ENCODE results near the gene CD300LG.
"Not testable (repeated sequence)": the region's sequence is repeated elsewhere in the genome, so short reads cannot be mapped to it uniquely, and the experiment has no call there.

Gene CD300LG

DNA sequence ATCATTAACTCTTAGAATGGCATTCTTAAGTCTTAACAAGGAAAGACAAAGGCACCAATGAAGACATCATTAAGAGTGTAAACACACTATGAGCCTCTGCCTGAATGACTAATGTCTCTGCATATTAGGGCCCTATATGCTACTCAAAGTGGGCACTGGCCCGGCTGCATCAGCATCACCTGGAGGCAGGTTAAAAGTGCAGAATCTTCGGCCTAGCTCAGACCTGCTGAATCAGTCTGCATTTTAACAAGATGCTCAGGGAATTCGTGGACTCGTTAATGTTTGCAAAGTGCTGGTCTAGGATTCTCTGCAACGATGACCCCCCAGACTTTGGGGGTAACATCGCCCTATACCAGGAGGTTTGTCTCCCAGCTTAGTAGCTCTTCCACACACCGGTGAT, 20.8 kb upstream of the CD300LG start:
- FAIRE-seq = no peak

DNA sequence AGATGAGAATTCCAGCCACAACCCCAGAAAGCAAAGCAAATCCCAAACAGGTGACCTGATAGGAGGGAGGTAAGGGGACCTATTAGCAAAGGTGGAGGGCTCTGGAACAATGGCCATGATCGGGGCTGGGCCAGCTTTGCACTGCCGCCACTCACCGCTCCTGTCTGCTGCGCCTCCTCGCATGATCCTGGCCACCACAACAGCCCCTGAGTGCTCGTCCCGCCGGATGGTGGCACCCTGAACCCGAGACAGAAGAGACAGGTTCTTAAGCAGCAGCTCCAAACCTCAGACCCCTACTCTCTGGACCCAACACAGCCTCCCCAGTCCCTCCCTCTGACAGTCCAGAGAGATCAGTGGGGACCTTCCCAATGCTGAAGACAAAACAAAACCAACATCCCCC, 19.4 kb upstream of the CD300LG start:
- no peak for FAIRE-seq

DNA sequence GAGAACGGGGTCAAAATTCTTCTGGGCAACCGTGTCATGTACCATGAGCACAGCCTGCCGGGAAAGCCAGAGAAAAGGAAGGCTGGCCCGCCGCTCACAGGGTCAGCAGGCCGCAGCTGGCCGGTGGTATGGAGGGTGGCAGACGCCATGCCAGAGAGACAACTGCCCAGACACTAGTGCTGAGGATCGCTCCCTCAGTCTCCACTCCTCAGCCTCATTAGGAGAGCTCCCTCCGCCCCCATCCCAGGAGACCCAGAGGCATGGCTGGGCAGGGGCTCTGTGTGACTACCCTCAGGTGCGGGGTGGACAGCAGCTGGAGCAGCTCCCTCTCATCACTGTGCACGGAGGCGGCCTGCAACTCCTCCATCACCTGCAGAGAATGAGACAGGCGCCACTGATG, 17.2 kb upstream of the CD300LG start:
- FAIRE-seq = no peak

DNA sequence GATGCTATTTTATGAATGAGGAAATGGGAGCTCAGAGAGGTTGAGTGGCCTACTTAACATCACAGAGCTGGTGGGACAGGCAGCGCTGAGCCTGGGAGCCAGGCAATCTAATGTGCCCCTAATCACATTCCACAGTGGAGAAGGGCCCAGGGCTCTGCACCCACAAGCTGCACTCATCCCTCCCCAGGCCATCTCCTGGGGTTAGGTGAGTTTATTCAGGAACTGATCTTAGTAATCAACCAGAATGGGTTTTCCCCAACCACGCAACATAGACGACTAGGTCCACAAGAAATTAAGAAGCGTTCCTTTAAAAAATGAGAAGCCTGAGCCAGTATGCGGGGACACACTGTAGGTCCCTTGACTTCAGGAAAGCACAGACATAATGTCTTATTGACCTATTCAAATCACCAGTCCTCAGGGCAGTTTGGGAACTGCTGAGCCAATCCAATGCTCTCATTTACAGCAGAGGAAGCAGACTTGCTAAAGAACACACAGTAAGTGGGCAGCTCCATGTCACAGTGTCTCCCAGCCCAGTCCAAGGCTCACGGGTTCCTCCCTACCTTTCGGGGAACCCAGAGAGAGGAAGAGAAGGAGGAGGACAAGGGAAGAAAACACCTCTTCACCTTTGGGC, 16.4 kb upstream of the CD300LG start:
- FAIRE-seq = no peak

DNA sequence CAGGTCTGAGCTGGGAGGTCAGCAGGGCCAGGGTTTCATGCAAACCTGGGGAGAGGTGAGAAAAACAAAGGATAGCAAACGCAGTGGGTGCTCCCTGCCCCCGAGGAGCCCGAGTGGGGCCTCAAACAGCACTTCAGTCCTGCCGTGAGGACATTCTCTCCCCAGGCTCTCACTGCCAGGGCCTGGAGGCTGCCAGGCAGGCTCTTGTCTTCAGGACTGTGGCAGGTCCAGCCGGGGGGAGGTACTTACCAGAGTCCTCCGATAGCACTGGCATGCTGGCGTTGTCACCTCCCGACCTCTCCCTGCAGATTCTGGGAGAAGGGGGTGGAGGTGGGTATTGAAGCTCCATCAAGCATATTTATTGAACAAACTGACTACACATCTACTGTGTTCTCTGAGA, 15.3 kb upstream of the CD300LG start:
- FAIRE-seq = no peak

DNA sequence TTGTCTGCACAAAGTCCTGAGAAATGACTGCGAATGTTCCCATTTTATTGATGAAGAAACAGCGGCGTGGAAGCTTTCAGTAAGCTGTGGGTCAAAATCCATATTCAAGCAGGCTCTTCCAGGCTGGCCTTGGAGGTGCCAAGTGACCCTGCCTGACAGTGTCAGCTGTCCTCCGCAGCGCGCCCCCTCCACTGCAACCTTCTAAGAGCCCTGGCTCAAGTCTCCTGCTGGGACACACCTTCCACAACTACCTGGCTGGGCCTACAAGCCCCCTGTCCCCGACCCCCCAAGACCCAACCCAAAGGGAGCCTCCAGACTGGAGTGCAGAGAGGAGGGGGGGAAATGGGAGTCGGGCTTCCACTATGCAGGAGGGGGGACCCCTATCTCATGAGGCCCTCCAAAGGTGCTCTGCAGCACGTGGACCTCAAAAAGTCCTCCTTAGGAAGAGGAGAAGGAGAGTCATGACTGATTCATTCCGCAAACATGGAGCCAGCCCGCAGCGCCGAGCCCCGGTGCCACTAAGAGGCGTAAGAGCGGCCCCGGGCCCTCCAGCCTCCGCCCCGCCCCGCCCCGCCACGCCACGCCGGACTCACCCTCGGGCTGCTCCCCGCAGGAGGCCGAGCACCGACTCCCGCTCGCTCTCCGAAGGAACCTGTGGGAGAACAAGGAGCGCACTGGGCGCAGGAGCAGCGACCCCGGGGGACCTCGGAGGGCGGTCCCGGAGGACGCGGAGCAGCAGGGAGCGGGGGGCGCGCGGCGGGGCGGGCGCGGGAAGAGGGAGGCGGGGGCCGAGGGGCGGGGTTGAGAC, 14.6 kb upstream of the CD300LG start:
- no peak for FAIRE-seq

DNA sequence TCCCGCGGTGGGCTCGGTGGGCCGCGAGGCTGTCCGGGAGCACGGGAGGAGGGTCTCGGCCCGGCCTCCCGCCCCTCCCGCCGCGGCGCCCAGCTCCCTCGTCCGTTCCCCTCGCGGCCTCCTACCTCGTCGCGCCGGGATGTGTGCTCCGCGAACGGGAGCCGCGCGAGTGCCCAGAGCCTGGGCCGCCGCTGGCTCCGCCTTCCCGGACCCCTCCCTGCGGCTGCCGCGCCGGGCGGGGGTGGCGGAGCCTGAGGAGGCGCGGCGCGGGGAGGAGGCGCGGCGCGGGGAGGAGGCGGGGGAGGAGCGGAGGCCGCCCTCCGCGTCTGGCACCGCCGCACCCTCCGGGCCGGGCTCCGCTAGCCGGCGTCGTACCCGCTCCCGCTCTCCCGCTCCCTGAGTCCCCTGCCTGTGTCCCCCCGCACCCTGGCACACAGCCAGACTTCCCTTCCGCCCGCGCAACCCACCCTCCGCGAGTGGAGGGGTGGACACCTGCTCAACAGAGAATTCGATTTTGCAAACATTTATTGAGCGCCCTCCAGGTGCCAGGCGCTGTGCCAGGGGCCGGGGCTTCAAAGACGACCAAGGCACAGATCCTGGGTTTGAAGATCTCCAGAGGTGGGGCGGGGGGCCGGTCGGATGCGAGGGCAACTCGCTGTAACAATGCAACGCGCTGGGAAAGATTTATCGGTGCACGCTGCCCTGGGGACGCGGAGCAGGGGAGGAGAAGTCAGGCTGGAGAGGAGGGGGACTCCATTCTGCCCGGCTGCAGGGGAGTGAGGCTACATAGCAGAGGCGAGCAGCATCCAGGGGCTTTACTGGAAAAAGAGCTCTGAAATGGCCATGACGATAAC, 13.8 kb upstream of the CD300LG start, which contains the start of gene MPP3:
Gene MPP3, minus strand, starts transcription at position 171 of the 854 bp plus-strand sequence. CDS start 1,240 bp downstream, outside the sequence.
- no peak for FAIRE-seq

DNA sequence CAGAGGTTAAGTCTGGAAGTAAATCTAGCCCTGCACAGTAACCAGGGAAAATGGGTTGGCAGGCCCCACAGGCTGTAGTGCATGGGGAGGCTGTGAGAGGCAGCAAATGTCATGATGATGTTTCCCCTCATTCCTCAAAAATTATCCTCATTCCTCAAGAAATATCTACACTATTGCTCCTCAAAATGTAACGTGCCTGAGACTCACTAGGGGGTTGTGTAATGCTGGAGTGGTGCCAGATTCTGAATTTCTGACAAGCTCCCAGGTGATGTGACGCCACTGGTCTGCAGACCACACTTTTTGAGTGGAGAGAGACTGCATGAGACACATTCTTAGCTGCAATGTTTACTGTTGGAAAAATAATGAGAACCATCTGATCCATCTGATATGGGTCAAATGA, 12.9 kb upstream of the CD300LG start:
- FAIRE-seq = no peak

DNA sequence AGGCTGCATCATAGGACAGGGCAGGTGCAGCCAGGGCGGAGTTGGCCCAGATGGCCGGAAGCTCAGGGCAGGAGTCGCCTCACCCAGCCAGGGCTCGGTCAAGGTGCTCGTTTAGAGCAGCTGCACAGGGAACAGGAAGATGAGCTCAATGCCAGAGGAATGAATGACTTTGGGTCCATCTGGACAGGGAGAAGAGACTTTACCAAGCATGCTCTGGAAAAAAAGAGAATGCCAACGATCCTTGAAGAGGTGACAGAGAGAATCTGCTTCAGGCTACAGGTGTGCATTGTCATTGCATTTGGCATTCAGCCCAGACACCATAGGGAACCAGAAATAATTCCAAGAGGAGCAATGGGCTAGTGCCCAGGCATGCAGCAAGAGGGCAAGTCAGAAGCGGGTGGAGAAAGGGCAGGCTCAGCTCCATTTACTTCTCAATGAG, 7.3 kb upstream of the CD300LG start:
- no peak for FAIRE-seq

DNA sequence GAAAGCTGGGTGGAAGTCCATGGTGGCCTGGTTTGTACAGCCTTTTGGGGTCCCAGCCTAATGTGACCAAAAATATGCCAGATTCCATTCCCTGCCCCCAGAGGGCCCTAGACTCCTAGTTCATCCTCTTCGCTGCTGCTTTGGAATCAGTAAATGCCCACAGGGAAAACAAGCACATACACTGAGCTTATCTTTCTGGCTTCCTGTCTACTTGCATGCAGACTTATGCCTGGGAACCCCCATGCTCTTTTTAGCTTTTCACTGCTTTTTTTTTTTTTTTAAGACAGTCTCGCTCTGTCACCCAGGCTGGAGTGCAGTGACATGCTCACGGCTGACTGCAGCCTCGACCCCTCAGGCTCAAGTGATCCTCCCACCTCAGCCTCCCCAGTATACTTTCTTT, 6.2 kb upstream of the CD300LG start:
- no peak for FAIRE-seq

DNA sequence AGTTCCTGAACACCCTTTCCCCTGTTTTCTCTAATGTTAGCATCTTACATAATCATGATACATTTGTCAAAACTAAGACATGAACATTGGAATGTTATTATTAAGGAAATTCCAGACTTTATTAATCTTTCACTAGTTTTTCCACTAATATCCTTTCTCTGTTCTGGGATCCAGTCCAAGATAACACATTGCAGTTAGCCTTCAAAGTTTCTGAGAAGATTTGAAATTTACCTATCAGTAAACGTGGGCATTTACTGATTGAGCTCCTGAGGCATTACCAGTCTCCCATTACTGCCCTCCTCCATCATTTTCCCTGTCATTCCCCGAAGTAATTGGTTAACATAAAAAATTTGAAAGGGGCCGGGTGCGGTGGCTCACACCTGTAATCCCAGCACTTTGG, 5.7 kb upstream of the CD300LG start:
- FAIRE-seq = no peak

DNA sequence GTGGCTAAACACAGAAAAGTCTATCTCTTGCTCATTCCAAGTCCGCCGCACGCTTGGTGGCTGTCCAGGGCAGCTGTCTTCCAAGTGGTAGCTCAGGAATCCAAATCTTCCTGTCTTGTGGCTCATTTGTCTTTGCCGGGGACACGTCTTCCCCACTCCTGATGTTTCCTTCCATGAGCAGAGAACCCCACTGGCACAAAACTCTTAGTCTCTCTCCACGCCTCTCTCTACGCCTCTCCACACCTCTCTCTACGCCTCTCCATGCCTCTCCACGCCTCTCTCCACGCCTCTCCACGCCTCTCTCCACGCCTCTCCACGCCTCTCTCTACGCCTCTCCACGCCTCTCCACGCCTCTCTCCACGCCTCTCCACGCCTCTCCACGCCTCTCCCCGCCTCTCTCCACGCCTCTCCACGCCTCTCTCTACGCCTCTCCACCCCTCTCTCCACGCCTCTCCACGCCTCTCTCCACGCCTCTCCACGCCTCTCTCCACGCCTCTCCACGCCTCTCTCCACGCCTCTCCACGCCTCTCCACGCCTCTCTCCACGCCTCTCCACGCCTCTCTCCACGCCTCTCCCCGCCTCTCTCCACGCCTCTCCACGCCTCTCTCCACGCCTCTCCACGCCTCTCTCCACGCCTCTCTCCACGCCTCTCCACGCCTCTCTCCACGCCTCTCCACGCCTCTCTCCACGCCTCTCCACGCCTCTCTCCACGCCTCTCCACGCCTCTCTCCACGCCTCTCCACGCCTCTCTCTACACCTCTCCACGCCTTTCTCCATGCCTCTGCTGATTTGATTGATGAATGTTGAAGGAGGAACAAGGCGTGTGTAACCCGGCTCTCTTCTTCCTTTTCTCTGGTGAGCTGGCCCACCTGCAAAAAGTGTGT, 4.6 kb upstream of the CD300LG start:
- not testable (repeated sequence) for FAIRE-seq

DNA sequence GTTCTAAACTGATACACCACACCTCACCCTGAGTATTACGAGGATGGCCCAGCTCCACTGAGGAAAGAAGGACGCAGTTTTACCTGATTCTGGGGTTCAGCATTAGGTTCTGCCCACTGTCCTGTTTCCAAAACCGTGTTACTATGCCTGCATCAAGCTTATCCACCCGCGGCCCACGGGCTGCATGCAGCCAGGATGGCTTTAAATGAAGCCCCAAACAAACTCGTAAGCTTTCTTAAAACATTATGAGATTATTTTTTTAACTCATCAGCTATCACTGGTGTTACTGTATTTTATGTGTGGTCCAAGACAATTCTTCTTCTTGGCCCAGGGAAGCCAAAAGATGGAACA, 4.0 kb upstream of the CD300LG start:
- FAIRE-seq = no peak

DNA sequence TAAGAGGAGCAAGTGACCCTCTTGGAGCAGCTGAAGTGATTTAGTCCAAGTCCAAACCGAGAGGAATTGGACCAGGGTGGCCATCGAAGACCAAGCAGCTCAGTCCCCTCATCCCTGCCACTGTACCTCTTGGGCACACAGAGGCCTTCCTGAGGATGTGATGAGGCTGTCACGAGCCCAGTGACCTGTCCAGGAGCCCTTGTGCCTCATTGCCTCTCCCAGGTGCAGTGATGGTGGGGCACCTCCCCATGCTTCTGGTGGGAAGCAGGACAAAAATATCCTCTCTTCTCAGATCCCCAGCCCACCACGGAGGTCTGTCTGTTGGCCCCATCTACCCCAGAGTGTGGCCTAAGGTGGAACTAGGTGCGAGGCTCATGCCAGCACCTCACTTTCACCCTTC, 2.7 kb upstream of the CD300LG start:
- no peak for FAIRE-seq

DNA sequence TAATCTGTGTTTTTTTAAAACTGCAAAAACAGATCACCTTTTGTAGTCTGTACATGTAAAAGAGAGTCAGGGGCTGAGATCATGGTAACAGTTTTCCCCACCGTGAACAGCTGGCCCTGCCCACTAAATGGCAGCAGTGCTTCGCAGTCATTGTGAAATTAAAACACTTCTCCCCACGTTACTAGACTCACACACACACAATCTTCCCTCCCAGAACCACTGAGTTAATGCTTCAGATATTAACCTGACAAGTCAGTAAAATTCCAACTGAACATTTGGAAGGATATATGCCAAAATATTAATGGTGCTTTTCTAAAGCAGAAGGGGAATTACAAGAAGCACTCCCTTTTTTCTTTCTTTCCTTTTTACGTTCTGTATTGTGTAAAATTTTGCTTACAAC, 1.2 kb upstream of the CD300LG start:
- FAIRE-seq = no peak

DNA sequence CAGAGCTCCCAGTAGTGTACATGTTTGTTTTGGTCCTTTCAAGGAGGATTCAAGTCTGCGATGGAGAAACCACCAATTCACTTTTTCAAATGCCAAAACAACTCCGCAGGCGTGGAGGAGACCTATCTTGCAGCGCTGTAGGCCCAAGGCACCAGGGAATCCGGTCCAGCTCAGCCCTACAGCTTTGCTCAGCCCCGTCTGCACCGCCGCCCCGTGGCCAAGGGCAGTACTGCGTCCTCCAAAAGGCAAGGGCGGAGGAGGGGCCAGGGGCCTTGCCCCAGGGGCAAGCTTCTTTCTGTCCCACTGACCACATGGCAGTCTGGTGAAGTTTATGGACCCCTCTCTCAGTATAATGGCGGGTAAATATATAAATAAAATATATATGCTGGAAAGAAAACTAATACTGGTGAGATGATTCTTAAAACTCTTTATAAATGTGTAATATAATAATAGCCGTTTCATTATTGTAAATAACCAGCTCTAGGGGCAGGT, 709 bp upstream of the CD300LG start:
- peak; percentile 88 for FAIRE-seq

DNA sequence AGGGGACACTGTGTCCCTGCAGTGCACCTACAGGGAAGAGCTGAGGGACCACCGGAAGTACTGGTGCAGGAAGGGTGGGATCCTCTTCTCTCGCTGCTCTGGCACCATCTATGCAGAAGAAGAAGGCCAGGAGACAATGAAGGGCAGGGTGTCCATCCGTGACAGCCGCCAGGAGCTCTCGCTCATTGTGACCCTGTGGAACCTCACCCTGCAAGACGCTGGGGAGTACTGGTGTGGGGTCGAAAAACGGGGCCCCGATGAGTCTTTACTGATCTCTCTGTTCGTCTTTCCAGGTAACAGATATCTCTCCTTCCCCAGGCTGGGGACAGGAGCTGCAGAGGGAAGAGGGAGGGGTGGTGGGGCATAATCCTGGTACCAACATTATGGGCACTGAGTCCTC, 1.6 kb downstream of the CD300LG start:
- no peak for FAIRE-seq

DNA sequence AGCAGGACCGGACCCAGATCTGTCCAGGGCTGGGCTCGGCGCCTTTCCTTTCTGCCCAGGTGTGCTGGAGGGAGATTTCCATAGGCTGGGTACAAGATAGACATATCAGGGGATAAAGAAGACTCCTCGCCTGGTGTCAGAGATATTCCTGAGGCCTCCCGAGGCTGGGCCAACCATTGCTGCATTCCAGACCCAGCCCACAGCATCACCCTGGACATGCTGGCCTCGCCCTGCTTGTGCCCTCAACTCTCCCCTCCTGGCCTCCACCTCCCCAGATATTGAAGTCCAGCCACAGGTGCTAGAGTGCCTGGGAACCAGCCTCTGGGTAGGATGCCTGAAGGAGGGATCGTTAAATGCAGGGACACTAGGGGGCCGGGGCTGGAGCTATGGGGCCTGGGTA, 2.1 kb downstream of the CD300LG start:
- FAIRE-seq = no peak

DNA sequence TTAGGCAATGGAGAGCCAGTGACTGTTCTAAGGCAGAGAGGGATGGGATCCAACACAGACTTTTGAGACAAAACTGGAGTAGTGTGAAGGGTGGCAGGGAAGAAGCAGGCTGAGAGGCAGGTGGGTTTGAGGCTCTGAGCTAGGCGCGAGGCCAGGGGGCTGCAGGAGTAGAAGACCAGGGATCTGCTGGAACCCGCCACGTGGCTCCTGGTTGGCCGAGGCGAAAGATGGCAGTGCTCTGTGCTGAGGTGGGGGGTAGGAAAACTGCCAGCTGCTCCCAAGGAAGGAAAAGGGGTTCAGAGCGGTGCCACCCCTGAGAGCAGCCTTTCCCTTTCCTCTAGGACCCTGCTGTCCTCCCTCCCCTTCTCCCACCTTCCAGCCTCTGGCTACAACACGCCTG, 5.6 kb downstream of the CD300LG start:
- no peak for FAIRE-seq

DNA sequence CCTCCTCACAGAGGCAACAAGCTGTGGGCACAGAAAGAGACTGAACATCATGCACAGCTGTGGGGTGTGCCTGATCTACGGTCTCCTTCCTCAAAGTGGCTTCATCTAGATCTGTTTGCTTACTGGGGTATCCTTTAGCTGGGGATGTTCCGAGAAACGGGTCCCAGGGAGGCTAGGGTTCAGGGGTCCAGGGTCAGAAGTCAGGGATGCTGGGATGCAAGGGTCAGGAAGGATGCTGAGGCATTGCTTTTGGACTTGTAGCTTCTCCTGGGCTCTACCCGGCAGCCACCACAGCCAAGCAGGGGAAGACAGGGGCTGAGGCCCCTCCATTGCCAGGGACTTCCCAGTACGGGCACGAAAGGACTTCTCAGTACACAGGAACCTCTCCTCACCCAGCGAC, 6.6 kb downstream of the CD300LG start:
- FAIRE-seq = no peak

DNA sequence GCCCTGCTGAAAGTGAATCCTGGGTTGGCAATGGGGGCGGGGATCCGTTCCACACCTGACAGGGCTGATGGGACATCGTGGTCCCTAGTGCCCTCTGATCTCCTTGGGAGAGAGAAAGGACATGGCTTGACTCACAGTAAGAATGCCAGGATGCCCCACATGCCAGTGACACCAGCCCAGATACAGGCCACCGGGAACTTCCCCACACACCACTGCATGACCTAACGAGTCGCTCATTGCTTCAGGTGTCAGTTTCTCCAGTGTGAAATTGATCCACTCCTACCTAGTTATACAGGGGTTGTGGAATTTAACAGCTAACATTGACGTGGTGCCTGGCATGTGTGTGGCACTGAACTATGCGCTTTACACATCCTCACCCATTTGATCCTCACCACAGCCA, 7.5 kb downstream of the CD300LG start:
- no peak for FAIRE-seq

DNA sequence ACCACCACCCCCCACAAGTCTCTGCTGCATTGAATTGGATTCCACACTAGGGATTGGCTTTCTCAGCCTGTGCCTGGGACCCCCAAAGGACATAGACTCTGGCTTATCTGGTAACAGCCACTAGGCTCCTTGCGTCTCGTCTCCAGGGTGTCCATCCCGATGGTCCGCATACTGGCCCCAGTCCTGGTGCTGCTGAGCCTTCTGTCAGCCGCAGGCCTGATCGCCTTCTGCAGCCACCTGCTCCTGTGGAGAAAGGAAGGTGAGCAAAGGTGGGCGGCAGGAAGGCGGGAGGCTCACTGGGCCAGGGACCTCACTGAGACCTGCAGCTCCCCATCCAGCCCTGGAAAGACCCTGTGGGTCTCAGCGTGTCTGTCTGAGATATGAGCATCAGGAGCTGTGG, 8.1 kb downstream of the CD300LG start:
- FAIRE-seq = no peak

DNA sequence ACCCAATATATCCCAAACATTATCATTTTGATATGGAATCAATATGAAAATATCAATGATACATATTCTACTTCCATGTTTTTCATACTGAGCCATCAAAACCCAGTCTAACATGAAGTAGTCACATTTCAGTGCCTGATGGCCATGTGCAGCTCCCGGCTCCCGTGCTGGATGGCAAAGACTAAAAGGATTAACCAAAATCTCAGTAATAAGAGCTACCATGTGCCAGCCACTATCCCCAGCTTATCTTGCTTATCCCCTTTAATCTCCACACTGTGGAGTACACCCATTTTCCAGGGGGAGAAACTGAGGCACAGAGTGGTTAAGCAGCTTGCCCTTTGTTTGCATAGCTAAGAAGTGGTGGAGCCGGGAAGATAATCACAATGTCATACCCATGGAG, 9.2 kb downstream of the CD300LG start:
- no peak for FAIRE-seq

Measured in G401.6 (cell line).